LNCAP (cell line): ENCODE data around the gene GOLGA6L2.

Experiments
- TF ChIP-seq, protein P1 (sequence below): fragments of 450-650 bp; IDR thresholded peaks from 2 replicates; pipeline ENCODE4 v1.5.1; 2017; ENCODE audit warnings: mild to moderate bottlenecking

Gene GOLGA6L2

DNA sequence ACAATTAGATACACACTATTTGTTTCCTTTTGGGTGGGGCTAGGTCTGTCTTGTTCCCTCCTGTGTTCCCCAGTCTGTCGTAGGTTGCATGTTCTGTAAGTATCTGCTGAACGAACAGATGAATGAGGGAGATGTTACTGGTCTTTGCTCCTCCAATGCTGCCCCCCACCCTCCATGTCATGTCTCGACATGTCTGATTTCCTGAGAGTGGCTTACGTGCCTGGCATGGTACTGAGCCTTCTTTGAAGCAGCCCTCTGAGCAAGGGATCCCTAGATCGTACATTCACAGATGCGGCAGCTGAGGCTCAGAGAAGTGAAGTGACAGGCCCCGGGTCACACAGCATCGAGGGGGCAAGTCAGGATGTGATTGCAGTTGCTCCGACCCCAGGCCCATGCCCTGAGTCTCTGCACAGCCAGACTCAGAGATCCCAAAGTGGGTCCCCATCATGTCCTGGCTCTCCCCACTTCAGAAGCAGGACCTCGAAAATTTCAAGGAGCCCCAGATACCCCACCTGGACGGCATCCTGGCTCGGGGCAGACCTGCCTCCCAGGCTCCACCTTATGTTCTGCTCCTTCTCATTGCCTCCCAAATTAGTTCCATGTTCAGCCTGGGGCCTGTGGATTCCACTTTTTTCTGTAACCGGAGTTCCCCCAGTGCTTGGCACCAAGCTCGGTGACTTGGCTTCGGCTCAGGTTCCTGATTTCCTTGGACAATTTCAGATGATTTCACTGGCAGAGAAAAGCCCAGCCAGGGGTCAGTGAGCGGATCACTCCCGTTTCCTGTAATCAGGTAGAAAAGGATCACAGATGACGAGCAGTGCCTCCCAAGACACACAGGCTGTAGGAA, 24.7 kb downstream of the GOLGA6L2 start:
- TF ChIP-seq, protein P1, sequence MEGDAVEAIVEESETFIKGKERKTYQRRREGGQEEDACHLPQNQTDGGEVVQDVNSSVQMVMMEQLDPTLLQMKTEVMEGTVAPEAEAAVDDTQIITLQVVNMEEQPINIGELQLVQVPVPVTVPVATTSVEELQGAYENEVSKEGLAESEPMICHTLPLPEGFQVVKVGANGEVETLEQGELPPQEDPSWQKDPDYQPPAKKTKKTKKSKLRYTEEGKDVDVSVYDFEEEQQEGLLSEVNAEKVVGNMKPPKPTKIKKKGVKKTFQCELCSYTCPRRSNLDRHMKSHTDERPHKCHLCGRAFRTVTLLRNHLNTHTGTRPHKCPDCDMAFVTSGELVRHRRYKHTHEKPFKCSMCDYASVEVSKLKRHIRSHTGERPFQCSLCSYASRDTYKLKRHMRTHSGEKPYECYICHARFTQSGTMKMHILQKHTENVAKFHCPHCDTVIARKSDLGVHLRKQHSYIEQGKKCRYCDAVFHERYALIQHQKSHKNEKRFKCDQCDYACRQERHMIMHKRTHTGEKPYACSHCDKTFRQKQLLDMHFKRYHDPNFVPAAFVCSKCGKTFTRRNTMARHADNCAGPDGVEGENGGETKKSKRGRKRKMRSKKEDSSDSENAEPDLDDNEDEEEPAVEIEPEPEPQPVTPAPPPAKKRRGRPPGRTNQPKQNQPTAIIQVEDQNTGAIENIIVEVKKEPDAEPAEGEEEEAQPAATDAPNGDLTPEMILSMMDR = no peak

DNA sequence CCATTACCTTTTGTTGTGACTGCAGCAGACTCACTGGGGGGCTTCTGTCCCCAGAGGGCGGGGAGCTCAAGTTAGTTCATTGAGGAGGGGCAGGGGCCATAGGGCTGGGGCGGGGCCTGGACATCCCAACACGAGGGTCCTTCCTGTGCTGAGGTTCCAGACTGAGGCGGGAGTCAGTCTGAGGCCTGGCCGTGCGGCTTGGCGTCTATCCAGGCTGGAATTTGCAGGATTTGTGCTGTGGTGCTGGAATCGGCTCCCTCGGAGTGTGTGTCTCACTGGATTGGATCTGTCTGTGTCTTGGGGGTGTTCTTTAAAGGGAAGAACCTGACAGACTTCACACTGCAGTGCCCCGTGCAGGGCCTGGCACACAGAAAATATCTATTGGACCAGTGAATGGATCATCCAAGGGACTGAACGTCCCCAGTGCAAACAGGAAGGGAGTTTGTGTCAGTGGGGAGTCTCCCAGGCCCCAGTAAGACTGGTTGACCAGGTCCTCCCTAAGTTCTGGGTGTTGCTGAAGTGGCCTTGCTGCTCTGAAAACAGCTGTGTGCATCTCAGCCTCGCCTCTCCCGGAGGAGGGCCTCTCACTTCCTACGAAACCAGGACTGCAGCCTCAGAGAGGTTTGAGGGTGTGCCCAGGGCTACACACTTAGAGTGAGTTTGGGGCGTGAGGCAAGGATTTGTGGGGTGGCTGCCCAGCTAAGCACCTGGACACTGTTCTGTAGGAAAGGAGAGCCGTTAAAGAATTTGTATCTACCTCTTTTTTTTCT, 26.1 kb downstream of the GOLGA6L2 start:
- TF ChIP-seq, protein P1 = no peak

DNA sequence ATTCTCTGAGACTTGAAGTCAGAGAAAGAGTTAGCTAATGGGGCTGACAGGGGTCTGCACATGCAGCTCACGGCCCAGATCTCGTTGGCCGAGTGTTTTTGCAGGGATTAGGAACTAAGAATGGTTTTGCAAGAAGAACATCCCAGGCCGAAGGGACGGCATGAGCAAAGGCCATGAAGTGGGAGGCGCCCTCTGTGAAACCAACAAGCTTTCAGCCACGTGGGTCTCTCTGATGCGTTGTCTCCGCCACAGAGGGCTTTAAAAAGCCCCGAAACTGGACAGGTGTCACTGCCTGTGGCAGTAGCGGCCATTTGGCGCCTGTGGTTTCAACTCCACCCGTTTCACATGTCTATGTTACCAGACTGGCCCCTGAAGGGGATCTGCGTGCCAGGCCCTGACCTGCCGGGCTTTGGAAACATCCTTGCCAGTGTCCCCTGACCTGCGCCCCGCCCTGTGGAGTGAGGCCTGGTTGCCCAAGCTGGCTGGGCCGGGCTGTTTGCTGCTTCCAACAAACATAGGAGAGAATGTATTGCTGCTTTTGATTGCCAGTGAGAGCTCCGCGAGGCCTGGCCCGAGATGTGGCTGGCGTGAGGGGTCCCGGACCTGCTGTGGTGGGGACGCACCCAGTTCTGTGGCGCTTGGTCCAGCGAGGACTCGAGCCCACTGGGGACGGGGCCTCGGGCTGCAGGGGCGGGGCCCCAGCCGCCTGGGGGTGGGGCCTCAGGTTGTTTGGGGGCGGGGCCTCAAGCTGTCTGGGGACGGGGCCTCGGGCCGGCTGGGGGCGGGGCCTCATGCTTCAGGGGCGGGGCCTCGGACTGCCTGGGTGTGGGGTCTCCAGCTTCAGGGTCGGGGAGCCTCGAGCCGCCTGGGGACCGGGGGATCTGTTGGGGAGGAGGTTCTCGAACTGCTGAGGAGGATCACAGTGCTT, 30.4 kb downstream of the GOLGA6L2 start:
- TF ChIP-seq, protein P1 = no peak

DNA sequence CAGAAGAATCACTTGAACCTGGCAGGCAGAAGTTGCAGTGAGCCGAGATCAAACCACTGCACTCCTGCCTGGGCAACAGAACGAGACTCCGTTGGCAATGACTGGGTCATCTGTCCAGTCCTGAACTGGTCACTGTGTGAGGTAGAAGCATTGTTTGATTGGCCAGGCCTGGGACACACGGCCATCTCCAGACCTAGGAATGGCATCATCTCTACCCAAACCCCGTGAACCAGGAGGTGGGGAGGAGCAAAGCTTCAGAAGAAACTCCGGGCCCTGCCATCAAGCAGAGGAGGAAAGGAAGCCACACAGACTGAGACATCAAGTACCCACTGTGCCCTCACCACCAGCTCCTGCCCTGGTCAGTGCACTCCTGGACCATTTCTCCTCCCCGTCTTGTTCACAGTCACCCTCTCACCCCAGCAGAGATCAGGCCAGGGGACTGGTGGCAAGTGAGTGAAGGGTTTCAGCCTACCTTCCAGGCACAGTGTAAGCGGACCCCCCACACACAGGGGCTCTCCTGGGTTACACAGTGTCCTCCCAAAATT, 31.6 kb downstream of the GOLGA6L2 start:
- TF ChIP-seq, protein P1 = no peak

DNA sequence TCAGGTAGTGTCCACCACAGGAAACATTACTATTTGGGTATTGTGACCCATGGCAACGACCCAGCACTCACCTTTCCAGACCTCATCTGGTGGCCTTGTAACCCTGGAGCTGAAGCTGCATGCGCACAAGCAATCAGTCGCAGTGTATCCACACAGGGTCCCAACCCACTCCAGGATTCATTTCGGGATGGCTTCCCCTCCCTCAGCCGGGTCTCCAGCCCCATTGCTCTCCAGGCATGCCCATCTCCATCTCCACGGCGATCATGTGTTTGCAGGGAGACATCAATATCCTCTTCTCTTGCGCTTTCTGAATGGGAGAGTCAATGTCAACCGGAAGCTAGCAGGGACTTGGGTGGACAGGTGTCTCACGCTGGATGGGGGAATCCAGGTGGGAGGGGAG, 35.2 kb downstream of the GOLGA6L2 start:
- TF ChIP-seq, protein P1 = no peak

DNA sequence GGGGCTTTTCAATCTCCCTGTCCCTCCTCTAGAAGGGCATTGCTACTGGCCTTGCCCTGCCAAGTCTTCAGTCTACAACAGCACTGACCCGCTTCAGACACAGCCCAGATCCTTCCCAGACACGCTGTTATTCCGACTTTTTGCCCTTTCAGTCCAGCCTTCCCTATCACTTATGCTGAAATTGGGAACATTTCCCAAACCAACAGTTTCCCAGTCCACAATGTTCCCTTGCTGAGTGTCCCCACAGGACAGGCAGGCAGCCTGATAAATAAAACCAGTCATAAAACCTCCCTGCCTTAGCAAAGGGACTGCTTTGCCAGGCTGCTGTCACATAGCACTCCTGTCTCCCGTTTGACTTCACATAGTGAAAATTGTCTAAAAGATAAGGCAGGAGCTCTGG, 43.5 kb downstream of the GOLGA6L2 start:
- TF ChIP-seq, protein P1 = no peak

DNA sequence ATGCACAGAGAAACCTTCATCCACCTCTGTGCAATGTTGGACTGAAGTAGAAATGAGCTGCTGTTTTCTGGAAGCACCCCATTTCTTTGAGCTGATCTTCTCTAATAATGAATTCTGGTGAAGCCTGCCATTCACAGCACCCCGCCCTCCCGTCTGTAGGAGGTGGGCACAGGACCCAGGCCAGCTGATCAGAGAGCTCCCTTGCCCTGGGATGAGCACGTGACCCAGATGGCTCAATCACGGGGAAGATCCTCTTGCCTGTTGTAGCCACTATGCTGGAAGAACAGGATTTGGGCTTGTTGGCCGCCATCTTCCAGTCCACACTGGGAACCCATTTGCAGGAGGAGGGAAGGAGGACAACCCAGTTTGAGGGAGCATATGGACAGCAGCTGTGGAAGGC, 44.5 kb downstream of the GOLGA6L2 start:
- TF ChIP-seq, protein P1 = no peak
